T-cell (primary cell): ENCODE measurements around the gene JCHAIN. TPM values are rescaled to one million over a fixed set of nuclear protein-coding genes. Genes with fewer than 3 reads are reported as not detected.

Experiments
- ATAC-seq, 4 experiments: fragments of 200-7000 bp in 3 of 4; fragments of 150-1000 bp in 1 of 4; cut with Tn5 transposase; replicated peaks in 1 of 4; 1 replicate in 3 of 4; 2 replicates in 1 of 4; pipeline ENCODE4 v1.10.0; 2021; ENCODE audit warnings: moderate library complexity in 3 of 4, mild to moderate bottlenecking in 2 of 4, moderate number of reproducible peaks in 1 of 4
- CTCF ChIA-PET, 2 donors: fragments of 300-600 bp; sonication (Branson Sonifier 250); formaldehyde crosslinking; loops; one replicate each; lab custom pipeline; 2022; ENCODE audit warnings: antibody characterized with exemption in 2 of 2; lab: Charles Lee
- POLR2A ChIA-PET, 2 donors: fragments of 300-600 bp; sonication (Branson Sonifier 250); formaldehyde crosslinking; loops; one replicate each; lab custom pipeline; 2022; ENCODE audit warnings: antibody characterized with exemption in 2 of 2; lab: Charles Lee
- DNase-seq, 35 experiments: peaks; one replicate each; pipeline versions ENCODE4 v3.0.0 to v3.0.0-alpha.2; 2013 to 2023
- H3K27ac ChIP-seq: one replicate; pipeline ENCODE4 v1.5.1; 2013; ENCODE audit warnings: low read length
- H3K27me3 ChIP-seq, 2 experiments: replicated peaks in 1 of 2; 1 replicate in 1 of 2; 2 replicates in 1 of 2; pipeline versions ENCODE4 v1.6.1 to v1.7.0; 2013; ENCODE audit warnings: low read length in 1 of 2, mixed read lengths in 1 of 2; ENCODE audit not compliant: control insufficient read depth in 2 of 2, insufficient read depth in 2 of 2; ENCODE audit errors: extremely low read depth in 1 of 2
- H3K36me3 ChIP-seq, 2 donors: 1 replicate in 1 of 2; 2 replicates in 1 of 2; pipeline versions ENCODE4 v1.6.1 to v1.7.0; 2013; ENCODE audit warnings: low read length in 1 of 2; ENCODE audit not compliant: control insufficient read depth in 2 of 2, insufficient read depth in 1 of 2; ENCODE audit errors: extremely low read depth in 1 of 2
- H3K4me1 ChIP-seq, 2 experiments: 1 replicate in 1 of 2; 2 replicates in 1 of 2; pipeline versions ENCODE4 v1.6.1 to v1.7.0; 2013; ENCODE audit warnings: low read length in 2 of 2, mixed read lengths in 1 of 2; ENCODE audit not compliant: insufficient read depth in 2 of 2, control insufficient read depth in 1 of 2; ENCODE audit errors: extremely low read depth in 1 of 2
- H3K4me3 ChIP-seq, 2 donors: 1 replicate in 1 of 2; 2 replicates in 1 of 2; pipeline versions ENCODE4 v1.5.1 to v1.7.0; 2013; ENCODE audit warnings: mild to moderate bottlenecking in 2 of 2, low read length in 1 of 2, moderate library complexity in 1 of 2; ENCODE audit not compliant: control insufficient read depth in 1 of 2; ENCODE audit errors: extremely low read depth in 1 of 2
- H3K9me3 ChIP-seq: 2 replicates; pipeline ENCODE4 v1.7.0; 2013
- H3K27ac Mint-ChIP-seq, 2 donors: one replicate each; pipeline ENCODE4 v1.8.0; 2020 to 2021; ENCODE audit warnings: mild to moderate bottlenecking in 2 of 2, mixed read lengths in 2 of 2
- H3K27me3 Mint-ChIP-seq, 2 donors: one replicate each; pipeline ENCODE4 v1.8.0; 2021 to 2022; ENCODE audit warnings: mixed read lengths in 2 of 2
- H3K36me3 Mint-ChIP-seq: one replicate; pipeline ENCODE4 v1.8.0; 2021; ENCODE audit warnings: mixed read lengths
- H3K4me1 Mint-ChIP-seq, 3 donors: one replicate each; pipeline ENCODE4 v1.8.0; 2020 to 2022; ENCODE audit warnings: mixed read lengths in 3 of 3, mild to moderate bottlenecking in 1 of 3
- H3K4me3 Mint-ChIP-seq, 3 donors: one replicate each; pipeline ENCODE4 v1.8.0; 2020 to 2022; ENCODE audit warnings: mild to moderate bottlenecking in 3 of 3, mixed read lengths in 3 of 3, moderate library complexity in 3 of 3
- H3K9me3 Mint-ChIP-seq, 3 donors: one replicate each; pipeline ENCODE4 v1.8.0; 2020 to 2022; ENCODE audit warnings: mixed read lengths in 3 of 3
- WGBS: methylation state at CpG from one replicate; pipeline ENCODE4 v1.1.5; 2013; ENCODE audit warnings: missing lambda C conversion rate; ENCODE audit not compliant: insufficient coverage; 5-methylcytosine and 5-hydroxymethylcytosine counted together
- total RNA-seq, 35 experiments: library from RNA in 6 of 35; stranded (reverse) in 6 of 35; fragments of 120-200 nt in 1 of 35; gene quantifications; one replicate each; pipeline versions ENCODE4 v1.2.1 to v1.2.4 and lab custom pipeline; 2013 to 2026

Gene JCHAIN
- total RNA-seq, 5 donors from 2014 or later (not counting 1 experiment from before 2014, with no cell fraction given), result 4.8 to 23.6 (median 8.9) TPM

- H3K4me1 ChIP-seq, result no peaks in the 10 kb centered on the region
- no peaks in the 10 kb centered on the region for H3K4me1 Mint-ChIP-seq
- no peak overlapping the region for H3K4me3 Mint-ChIP-seq
- H3K27ac Mint-ChIP-seq, result no peak overlapping the region
- H3K27me3 ChIP-seq, result peaks cover 0 to 9% of the 10 kb centered on the region in 2 experiments
- no peak overlapping the region for H3K4me3 ChIP-seq
- 78% methylated on average over 7 of the region's 8 CpGs for WGBS
- DNase-seq (no peak), ATAC-seq (no peak)
- H3K36me3 ChIP-seq, result no peaks in the 10 kb centered on the region
- H3K27me3 Mint-ChIP-seq, result peaks cover 15 to 27% of the 10 kb centered on the region in 2 donors
- H3K36me3 Mint-ChIP-seq, result no peaks in the 10 kb centered on the region
- ChIA-PET CTCF (no interaction called here), POLR2A (no interaction called here)
- H3K9me3 Mint-ChIP-seq, result no peaks in the 10 kb centered on the region
- H3K27ac ChIP-seq, result no peak overlapping the region
- no peaks in the 10 kb centered on the region for H3K9me3 ChIP-seq
These were observed 59.8 kb downstream of the JCHAIN start for GRCh38 chr4:70606459-70606858.

Other genes starting within 250 kb of the JCHAIN start
- not detected for gene MUC7, start 194.3 kb downstream of the JCHAIN start, total RNA-seq
- not detected for gene AMTN, start 147.9 kb downstream of the JCHAIN start, total RNA-seq
- not detected for gene AMBN, start 74.3 kb downstream of the JCHAIN start, total RNA-seq
- gene ENAM, start 37.8 kb downstream of the JCHAIN start, total RNA-seq, result not detected
- 10 to 100 TPM; 15.1 to 34.9 (median 34.0) TPM for gene UTP3, start 22.0 kb upstream of the JCHAIN start, total RNA-seq
- gene RUFY3, start 55.5 kb upstream of the JCHAIN start, total RNA-seq, result 10 to 100 TPM; 29.8 to 34.1 (median 33.3) TPM
- gene GRSF1, start 173.4 kb upstream of the JCHAIN start, total RNA-seq, result 10 to 100 TPM; 42.6 to 48.8 (median 44.7) TPM
- gene MOB1B, start 235.9 kb upstream of the JCHAIN start, total RNA-seq, result 10 to 100 TPM; 10.7 to 16.0 (median 11.2) TPM